Psoas muscle (tissue), 8 donors: ENCODE results near the gene CCDC188. TPM values are rescaled to one million over a fixed set of nuclear protein-coding genes. Genes with fewer than 3 reads are reported as not detected.

Experiments used
- ATAC-seq, 4 donors: fragments of 200-7000 bp; cut with Tn5 transposase; one replicate each; pipeline ENCODE4 v1.9.1; 2020; ENCODE audit warnings: moderate library complexity in 3 of 4, mild to moderate bottlenecking in 2 of 4
- DNase-seq, 2 donors: peaks; one replicate each; pipeline ENCODE4 v3.0.0-alpha.2; 2020
- H3K27ac ChIP-seq: fragments of 200-600 bp; one replicate; pipeline ENCODE4 v1.8.0; 2022
- H3K27me3 ChIP-seq, 3 donors: fragments of 200-600 bp in 1 of 3; one replicate each; pipeline versions ENCODE4 v1.6.1 to v1.8.0; 2013 to 2022; ENCODE audit warnings: low read length in 2 of 3, mild to moderate bottlenecking in 2 of 3, moderate library complexity in 1 of 3; ENCODE audit not compliant: insufficient read depth in 3 of 3
- H3K36me3 ChIP-seq, 2 donors: fragments of 200-600 bp in 1 of 2; one replicate each; pipeline versions ENCODE4 v1.6.1 to v1.8.0; 2013 to 2022; ENCODE audit warnings: low read depth in 1 of 2, mild to moderate bottlenecking in 1 of 2, moderate library complexity in 1 of 2; ENCODE audit not compliant: insufficient read depth in 1 of 2
- H3K4me1 ChIP-seq: fragments of 200-600 bp; one replicate; pipeline ENCODE4 v1.8.0; 2022
- H3K4me3 ChIP-seq: fragments of 200-600 bp; one replicate; pipeline ENCODE4 v1.8.0; 2022; ENCODE audit warnings: mild to moderate bottlenecking
- H3K9me3 ChIP-seq: fragments of 200-600 bp; one replicate; pipeline ENCODE4 v1.8.0; 2022
- CTCF ChIP-seq: fragments of 200-600 bp; IDR thresholded peaks from one replicate; pipeline ENCODE4 v1.8.0; 2022; ENCODE audit warnings: antibody characterized with exemption
- WGBS, 3 donors: extraction: QIAGEN DNeasy Blood & Tissue Kit; methylation state at CpG; one replicate each; pipeline versions ENCODE4 v1.1.6 to v1.1.7; 2013; 5-methylcytosine and 5-hydroxymethylcytosine counted together
- intact Hi-C, 2 donors: fragments of 100-400 bp; cut with DNase I; formaldehyde crosslinking; loops; one replicate each; pipeline versions ENCODE4 v1.11.0 to v1.14.2; 2022
- polyA plus RNA-seq, 3 donors: library from polyadenylated mRNA; stranded (reverse); fragments of 200-250 nt; gene quantifications; one replicate each; pipeline ENCODE4 v1.2.3, GENCODE V29; 2013
- total RNA-seq, 4 donors: library from RNA; stranded (reverse); fragmentation: NEBNext Ultra II Directional in 2 of 4; extraction: Animal tissue kit (Norgen Biotek cat#: 25700) in 2 of 4; gene quantifications; one replicate each; pipeline versions ENCODE4 v1.2.1 to v1.2.4, GENCODE V29; 2021 to 2023
- donor health status: healthy with polysubstance abuse.
- donor health status: DM: no; HTN: no; CAD: no; lungs with moderate emphysema.
- donor health status: Bipolar disorder and iron deficiency.
- donor health status: healthy.
- donor health status: DM: yes; HTN: yes; CAD: no.
- donor health status: DM: no; HTN: no; CAD: no.
- donor health status: DM: no; HTN: no; CAD: no.
- donor health status: DM: yes; HTN: yes; CAD: no.

The CCDC188 gene
- total and polyA plus RNA-seq, 7 donors = 0.09 to 0.38 (median 0.17) TPM; not detected in 2

DNA sequence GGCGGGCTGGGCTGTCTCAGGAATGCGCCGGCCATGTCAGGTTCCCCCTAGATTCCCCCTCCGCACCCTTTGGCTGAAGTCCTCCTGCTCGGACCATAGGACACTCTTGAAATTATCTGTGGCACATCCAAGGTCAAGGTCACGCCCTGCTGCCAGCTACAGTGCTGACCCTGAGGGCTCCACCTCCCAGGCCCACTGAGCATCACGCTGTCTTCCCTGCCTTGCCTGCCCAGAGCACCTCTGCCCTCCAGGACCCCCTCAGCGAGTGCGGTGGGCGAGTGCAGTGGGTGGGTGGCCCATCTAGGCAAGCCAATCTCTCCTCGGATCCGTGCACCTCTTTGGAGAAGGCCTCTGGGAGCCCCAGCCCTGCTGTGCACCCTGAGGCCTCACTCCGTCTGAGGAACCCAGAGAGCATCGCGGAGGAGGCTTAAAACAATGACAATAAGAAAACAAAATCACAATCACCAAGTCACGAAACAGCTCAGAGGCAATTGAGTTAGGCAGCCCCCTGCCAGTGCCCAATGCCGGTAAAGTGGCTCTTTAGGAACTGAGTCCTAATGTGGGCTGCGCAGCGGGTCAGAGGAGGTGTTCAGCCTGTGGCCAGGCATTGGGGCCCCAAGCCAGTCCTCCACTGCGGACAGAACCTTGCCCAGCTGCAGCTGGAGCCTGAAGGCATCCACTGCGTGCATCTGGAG is 26.5 kb upstream of the CCDC188 start:
- no peak for DNase-seq
- intact Hi-C loops = no loop called here
- Histone ChIP-seq H3K36me3 (no peaks in the 10 kb centered on the region), H3K4me1 (no peaks in the 10 kb centered on the region), H3K27me3 (no peaks in the 10 kb centered on the region), H3K4me3 (no peak overlapping the region), H3K27ac (no peak overlapping the region), H3K9me3 (no peaks in the 10 kb centered on the region)
- TF ChIP-seq CTCF = no peak
- 80 to 87% (median 82%) methylated on average over 21 of the region's 21 CpGs for WGBS, 3 donors
- no peak for ATAC-seq

- 40 to 57% (median 45%) methylated on average over 17 of the region's 17 CpGs for WGBS, 3 donors
- no peak overlapping the region for H3K27ac ChIP-seq
- H3K27me3 ChIP-seq = no peaks in the 10 kb centered on the region
- no peaks in the 10 kb centered on the region for H3K36me3 ChIP-seq
- no peak for ATAC-seq
- no peaks in the 10 kb centered on the region for H3K9me3 ChIP-seq
- H3K4me1 ChIP-seq = no peaks in the 10 kb centered on the region
- DNase-seq = no peak
- intact Hi-C loops = no loop called here
- H3K4me3 ChIP-seq = no peak overlapping the region
- no peak for TF ChIP-seq CTCF
Measured at GRCh38 chr22:20176421-20177085, 25.7 kb upstream of the CCDC188 start.

GRCh38 chr22:20175597-20175900 is 24.7 kb upstream of the CCDC188 start:
- WGBS, 3 donors = 58 to 68% (median 60%) methylated on average over 12 of the region's 12 CpGs
- H3K4me1 ChIP-seq = no peaks in the 10 kb centered on the region
- no peak for TF ChIP-seq CTCF
- intact Hi-C loops = no loop called here
- H3K36me3 ChIP-seq = no peaks in the 10 kb centered on the region
- H3K27ac ChIP-seq = no peak overlapping the region
- DNase-seq (no peak), ATAC-seq (no peak)
- H3K27me3 ChIP-seq = no peaks in the 10 kb centered on the region
- no peak overlapping the region for H3K4me3 ChIP-seq
- H3K9me3 ChIP-seq = no peaks in the 10 kb centered on the region

GRCh38 chr22:20174785-20175596 is 24.1 kb upstream of the CCDC188 start:
- intact Hi-C loops = no loop called here
- Histone ChIP-seq H3K27ac (no peak overlapping the region), H3K9me3 (no peaks in the 10 kb centered on the region), H3K36me3 (no peaks in the 10 kb centered on the region), H3K4me1 (no peaks in the 10 kb centered on the region), H3K27me3 (no peaks in the 10 kb centered on the region), H3K4me3 (no peak overlapping the region)
- TF ChIP-seq CTCF = no peak
- ATAC-seq = no peak
- DNase-seq = no peak
- WGBS, 3 donors = 77 to 80% (median 77%) methylated on average over 19 of the region's 19 CpGs
